B cell (primary cell): ENCODE data around the gene RNH1.

Experiments used
- CTCF ChIP-seq: fragments of 200-600 bp; IDR thresholded peaks from one replicate; pipeline ENCODE4 v1.8.0; 2022; ENCODE audit warnings: antibody characterized with exemption, mild to moderate bottlenecking
- EZH2 ChIP-seq: IDR thresholded peaks from 2 replicates; pipeline ENCODE4 v1.6.1; 2012; ENCODE audit warnings: borderline replicate concordance, low read depth, mild to moderate bottlenecking, moderate library complexity, low read length; ENCODE audit not compliant: insufficient read depth, poor library complexity, severe bottlenecking

GRCh38 chr11:536841-537621 lies 30.0 kb upstream of the RNH1 start, which contains the start of gene LRRC56:
- no peak for TF ChIP-seq CTCF
- no peak for TF ChIP-seq EZH2
